HG03196 (cell line): Measurements from ENCODE around the gene PIGS.
"Not testable (repeated sequence)": the region's sequence is repeated elsewhere in the genome, so short reads cannot be mapped to it uniquely, and the experiment has no call there.

ENCODE experiments used
- ATAC-seq: cut with Tn5 transposase; IDR thresholded peaks from one replicate; pipeline ENCODE4 v1.9.1; 2021; ENCODE audit not compliant: unreplicated experiment

PIGS gene

DNA sequence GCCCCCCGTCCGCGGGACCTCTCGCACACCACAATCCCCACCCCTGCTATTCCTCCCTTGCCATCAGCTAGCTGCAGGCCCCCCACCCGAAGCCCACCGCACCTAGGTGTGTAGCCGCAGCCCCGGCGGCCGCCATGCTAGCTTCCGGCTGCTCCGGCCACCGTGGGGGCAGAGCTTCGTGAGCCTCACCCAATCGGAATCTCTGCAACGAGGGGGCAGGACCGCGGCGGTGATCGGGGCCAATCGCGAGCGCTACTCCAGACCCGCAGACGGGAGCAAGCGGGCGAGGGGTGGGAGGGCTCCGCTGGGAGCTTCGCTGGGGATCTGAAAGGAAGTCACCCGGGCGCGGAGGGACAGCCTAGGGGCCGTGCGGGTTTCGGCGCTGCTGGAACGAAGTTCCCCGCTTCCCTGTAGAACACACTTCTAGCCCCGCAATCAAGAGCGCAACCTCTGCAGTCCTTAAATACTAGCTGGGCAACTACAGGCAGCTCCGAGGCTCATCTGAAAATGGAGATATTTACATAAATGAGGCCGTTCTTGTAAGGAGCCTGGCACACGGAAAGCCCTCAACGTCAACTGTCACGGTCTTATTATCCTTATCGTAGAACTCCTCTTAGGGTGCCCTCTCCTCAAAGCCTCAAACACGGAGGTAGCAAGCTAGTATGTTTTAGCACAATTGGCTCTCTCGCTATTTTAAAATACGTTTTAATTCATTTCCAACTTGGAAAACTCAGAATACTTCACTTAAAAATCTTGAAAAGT is at the start of gene PIGS:
TSS of gene PIGS (minus strand) at position 164 of the 762 bp plus-strand sequence. CDS start at position 136, 28 bp downstream.
- peak; percentile 73 for ATAC-seq

DNA sequence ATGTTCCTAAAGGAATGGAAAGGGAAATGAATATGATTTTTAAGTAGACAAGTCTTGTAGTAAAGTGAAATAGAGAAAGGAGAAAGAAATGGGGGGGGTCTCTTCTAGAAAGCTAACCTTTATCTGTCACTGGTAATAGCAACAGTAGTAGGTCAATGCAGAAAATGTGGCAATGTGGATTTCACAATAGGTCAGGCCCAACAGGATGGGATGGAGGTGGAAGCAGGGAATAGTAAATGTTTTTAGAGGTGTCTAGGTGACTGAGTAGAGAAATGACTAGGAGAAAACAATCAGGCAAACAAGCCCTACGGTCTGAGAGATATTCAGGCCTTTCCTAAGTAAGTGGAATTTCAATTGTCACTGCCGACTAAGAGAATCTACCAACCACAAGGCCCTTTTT is 48.7 kb upstream of the PIGS start:
- ATAC-seq, result no peak

DNA sequence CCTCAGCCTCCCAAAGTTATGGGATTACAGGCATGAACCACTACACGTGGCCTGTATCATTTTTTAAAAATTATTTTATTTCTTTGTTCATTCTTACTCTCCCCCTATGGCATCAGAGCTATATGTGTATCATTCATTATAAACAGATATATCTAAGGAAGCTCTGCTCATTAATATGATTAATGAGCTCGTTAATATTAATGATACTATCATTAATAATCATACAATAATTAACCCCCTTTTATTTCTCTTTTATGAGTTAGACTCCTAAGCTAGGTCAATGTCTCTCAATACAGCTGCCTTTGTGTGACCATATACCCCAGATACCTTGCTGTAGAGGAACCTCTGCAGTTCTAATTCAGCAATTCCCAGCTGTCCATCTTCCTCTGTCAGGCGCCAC is 47.1 kb upstream of the PIGS start:
- no peak for ATAC-seq

DNA sequence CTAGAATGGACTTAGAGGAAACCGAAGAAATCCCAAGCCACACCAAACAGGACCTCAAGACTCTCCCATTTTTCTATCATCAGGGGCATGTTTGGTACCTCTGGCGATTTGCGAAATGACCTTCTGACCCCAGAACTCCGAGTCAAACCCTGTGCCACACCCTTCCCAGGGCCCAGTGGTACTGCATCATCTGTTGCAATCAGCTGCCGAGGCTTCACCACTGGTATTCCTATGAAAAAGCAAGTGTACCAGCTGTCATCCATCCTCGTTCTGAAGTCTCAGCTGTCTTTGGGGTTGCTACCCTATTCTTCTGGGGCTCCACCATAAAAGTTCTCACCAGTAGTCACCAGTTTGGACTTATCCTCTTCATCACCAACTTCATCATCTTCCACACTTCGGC is 45.0 kb upstream of the PIGS start:
- ATAC-seq, result no peak

DNA sequence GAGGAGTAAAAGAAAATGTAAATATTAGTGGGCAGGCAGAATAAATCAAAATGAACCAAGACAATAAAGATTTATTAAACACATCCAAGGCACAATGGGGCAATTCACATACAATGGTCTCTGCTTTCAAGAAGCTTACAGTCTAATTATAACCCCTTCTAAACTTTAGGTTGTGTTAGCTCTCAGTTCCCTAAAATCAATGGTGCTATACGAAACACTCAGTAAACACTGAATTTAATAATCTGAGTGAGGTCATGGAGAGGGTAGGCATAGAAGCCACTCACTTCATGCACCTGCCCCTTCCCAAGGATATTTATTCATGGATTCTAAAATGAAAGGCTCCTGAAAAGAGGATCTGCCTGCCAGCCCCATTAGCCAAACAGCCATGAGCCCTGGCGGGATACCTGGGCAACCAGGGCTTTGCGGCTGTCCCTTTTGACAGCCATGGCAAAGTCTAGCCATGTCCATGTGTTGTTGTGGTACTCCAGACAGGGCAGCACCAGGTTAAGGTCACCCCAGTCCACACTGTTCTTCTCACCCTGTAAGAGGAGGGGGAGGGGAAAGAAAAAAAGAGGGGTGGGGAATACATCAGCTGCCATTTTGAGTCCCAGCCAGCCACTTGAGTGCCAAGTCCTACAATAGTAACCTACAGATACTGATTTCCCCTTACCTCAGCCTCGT is 44.1 kb upstream of the PIGS start:
- no peak for ATAC-seq

GRCh38 chr17:28613931-28614381 is 42.6 kb upstream of the PIGS start, which contains the start of gene RSKR:
Gene RSKR (minus strand): TSS chr17:28614185. CDS start chr17:28614161, 24 bp downstream.
- ATAC-seq, result no peak

GRCh38 chr17:28612936-28613872 is 41.9 kb upstream of the PIGS start:
- no peak for ATAC-seq

DNA sequence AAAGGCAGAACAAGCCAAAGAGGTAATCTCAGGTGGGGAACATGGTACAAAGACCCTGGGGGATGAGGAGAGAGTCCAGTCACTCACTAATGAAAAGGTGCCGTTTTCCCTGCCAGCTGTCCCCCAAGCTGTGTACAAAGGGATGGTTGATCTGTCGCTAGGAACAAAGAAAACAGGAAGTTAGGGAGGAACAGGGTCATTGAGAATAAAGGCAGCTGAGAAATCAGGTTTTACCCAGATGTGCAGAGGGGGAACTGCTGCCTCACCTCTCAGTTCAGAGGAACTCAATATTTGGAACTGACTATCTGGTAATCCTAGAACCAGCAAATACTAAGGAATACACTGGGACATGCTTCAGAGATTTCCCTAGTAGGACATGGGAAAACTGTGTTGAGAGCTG is 41.2 kb upstream of the PIGS start:
- ATAC-seq, result no peak

DNA sequence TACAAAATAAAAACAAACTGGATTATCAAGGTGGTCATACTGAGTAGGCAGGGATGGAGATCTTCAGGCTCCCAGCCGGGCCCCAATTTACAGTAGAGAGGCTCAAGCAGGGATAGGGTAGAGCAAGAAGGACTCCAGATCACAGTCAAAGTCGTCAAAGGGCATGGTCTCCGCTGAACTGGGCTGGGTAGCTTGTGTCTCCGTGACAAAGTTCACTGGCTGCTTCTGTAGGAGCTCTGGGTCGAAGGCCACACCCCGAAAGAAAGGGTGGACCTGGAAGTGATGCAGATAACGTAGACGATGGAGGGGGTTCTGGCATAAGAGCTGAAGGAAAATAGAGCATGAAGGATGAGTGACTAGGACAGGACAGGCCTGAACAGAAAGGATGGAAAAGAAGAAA is 39.1 kb upstream of the PIGS start:
- ATAC-seq, result no peak

DNA sequence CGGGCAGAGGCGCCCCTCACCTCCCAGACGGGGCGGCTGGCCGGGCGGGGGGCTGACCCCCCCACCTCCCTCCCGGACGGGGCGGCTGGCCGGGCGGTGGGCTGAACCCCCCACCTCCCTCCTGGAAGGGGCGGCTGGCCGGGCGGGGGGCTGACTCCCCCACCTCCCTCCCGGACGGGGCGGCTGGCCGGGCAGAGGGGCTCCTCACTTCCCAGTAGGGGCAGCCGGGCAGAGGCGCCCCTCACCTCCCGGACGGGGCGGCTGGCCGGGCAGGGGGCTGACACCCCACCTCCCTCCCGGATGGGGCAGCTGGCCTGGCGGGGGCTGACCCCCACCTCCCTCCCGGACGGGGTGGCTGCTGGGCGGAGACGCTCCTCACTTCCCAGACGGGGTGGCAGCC is 32.7 kb upstream of the PIGS start:
- not testable (repeated sequence) for ATAC-seq

GRCh38 chr17:28599311-28600184 is 28.2 kb upstream of the PIGS start:
- peak; percentile 48 for ATAC-seq

GRCh38 chr17:28598799-28599310 is 27.5 kb upstream of the PIGS start, which contains the start of gene SPAG5:
Gene SPAG5 (minus strand): TSS chr17:28599025. CDS start chr17:28598946, 79 bp downstream.
- peak; percentile 87 for ATAC-seq

DNA sequence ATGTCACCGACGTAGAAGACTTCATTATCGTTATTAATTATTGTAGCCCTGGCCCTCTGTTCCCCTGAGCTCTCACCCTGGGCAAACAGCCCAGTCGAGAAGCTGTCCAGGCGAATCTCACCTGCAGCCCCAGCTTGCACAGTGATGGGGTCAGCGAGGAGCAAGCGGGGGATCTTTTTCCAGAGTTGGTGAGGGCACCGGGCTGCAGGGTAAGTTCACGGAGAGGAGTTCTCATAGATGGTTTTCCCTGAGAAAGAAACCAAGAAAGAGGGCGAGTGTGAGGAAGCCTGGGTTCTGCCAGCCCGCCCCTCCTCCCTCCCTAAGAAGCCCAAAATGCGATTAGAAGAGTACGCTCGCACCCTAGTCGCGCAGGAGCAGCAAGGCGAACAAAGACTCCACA is 27.1 kb upstream of the PIGS start:
- ATAC-seq, result no peak

DNA sequence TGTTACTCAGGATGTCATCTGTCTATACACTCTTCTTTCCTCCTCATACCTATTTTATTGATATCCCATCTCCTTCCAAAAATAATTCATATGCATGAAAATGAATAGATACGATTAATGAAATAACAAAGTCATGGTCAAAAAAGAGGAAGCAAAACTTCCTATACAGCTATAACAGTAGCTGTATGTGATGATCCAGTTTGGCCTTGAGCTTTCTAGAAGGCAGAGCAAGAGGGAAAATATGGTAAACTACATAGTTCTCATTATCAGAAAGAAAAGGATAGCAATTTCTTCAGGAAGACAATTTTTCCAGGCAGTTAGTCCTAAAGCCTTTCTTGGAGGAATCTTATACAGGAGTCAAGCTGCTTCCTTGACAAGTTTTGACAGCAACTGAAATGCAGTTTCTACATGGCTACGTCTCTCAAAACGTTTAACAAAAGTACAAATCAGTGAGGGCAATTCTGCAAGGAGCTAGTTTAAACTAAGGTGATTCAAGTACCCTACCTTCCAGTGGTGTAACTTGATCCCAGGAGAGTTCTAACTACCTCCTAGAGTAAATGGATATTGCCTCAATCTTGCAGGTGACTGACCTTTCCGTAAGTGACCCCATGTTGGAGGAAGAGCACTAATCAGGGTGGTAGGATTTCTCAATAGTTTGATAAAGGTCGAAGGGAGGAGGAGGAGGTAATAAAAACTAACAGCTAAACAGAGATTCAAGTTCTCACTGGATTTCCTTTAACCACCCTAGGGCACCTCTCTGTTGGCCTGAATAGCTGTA is 26.5 kb upstream of the PIGS start:
- ATAC-seq, result no peak

DNA sequence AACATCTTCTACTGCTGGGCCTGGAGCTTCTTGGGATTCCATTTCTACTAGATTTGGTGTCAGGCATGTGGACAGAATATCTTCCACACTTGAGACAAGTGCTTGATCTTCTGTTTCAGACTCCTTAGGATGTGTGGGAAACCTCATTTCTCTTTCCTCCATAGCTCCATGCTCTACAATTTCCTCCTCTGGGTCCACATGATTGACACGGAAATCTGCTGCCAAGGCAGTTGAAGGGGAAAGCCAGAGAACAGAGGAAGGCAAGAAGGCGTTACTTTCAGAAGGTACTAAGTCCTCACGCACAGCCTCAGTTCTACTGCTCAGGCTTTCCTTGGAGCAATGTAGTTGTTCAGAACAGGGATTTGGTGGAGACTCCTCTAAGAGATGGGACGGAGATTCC is 20.9 kb upstream of the PIGS start:
- no peak for ATAC-seq

- ATAC-seq, result no peak
Observed at GRCh38 chr17:28585851-28586250, 14.5 kb upstream of the PIGS start.

DNA sequence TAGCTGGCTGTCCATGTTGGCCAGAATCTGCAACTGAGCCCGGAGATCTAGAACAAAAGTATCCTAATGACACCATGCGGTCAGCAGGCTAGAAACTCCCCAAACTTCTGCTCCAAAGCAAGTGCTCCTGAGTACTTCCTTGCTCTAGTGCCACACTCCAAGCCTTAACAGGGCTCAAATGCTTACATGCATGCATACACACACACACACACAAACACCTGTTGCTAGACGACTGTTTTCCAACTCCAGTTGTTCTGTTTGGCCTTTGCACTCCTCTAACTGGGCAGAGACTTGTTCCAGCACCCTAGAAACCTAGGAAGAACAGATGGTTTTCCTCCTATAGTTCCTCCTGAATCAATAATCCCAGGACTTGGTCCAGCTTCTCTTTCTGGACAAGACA is 13.1 kb upstream of the PIGS start:
- ATAC-seq, result no peak

DNA sequence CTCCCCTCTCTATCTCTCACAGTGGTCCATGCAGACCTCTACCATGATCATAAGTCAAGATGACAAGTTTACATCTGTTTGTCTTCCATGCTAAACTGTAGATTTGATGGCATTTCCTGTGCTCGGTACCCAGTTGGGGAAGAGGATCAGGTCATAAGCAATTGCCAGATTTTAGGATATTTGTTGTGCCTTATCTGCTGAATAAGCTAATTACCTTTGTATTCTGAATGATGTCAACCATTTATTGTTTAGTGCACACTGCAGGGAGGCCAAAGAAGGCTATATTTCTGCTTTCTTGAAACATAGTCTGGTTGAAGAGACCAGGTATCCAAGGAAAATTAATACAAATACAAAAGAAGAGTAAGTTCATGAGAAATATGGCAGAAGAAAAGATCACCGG is 11.2 kb upstream of the PIGS start:
- no peak for ATAC-seq

- no peak for ATAC-seq
Observed at GRCh38 chr17:28580959-28581358, 9.6 kb upstream of the PIGS start.
